NCI-H2171 (cell line): ENCODE measurements around the gene ATXN3L.
"Not testable (repeated sequence)": the region's sequence is repeated elsewhere in the genome, so short reads cannot be mapped to it uniquely, and the experiment has no call there.

ENCODE experiments used
- DNase-seq: peaks from one replicate; lab custom pipeline; 2025; lab: John Stamatoyannopoulos, UW

Gene ATXN3L

DNA sequence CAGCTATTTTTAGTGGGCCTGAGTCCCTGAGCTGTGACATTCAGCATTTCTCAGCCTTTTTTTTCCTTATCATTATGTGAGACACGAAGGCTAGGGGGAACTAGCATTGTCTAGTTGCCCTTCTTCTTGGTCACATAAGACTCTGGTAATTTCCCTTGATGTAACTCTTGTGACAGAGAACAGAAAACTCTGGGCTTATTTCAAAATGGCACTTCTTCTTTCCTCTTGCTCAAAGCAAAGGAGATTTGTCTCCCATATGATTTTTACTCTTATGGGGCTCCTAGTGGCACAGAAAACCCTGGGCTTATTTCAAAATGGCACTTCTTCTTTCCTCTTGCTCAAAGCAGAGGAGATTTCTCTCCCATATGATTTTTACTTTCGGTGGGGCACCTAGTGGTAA is 14.7 kb downstream of the ATXN3L start:
- no peak for DNase-seq

DNA sequence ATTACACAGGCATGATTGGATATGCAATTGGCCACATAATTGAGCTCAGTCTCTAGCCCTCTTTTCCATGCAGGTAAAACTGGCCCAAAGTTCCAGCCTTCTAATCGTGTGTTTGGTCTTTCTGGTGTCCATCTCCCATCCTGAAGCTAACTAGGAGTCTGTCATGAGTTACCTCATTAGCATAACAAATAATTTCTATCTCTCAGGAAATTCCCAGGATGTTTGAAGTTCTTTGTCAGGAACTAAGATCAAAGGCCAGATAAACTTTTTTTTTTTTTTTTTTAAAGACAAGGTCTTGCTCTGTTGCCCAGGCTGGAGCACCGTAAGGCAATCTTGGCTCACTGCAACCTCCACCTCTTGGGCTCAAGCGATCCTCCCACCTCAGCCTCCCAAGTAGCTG is 15.8 kb downstream of the ATXN3L start:
- no peak for DNase-seq

DNA sequence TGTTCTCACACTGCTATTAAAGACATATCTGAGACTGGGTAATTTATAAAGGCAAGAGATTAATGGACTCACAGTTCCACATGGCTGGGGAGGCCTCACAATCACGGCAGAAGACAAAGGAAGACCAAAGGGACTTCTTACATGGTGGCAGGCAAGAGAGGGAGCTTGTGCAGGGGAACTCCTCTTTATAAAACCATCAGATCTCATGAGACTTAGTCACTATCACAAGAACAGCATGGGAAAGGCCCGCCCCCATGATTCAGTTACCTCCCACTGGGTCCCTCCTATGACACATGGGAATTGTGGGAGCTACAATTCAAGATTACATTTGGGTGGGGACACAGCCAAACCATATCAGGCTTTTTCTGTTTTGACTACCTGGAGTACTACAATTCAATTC is 16.6 kb downstream of the ATXN3L start:
- not testable (repeated sequence) for DNase-seq

DNA sequence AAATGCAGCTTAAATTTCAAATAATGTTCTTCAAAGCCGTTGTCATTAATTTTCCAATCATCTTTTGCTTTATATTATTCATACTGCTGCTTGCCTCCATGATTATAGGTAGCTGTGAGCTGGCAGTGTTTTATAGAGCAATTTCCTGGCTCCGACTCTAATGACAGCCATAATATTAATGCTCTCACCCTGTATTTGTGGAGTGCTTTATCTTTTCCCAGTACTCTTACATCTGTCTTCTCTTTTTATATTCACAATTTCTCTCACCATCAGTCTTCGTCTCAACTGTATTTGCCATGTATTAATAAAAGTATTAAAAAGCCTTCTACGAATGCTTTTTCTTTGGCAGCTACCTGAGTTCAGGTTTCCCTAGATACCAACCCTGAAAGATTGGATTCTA is 21.0 kb downstream of the ATXN3L start:
- no peak for DNase-seq

DNA sequence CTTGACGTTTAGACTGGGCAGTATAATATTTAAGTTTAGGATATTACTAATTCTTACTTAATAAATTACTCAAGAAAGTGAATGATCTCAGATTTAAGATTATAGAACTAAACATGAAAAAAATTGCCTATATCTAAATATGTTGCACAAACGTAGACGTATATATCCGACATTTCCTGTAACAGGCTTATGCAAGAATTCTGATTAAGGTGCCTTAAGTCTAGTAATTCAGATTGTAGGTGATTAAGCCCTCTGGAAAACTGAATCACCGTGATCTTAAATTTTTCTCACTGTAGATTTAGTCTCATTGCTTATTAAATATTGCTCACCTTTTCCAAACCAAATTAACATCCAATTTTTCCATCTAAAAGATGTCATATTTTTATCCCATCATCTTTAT is 24.0 kb downstream of the ATXN3L start:
- DNase-seq = no peak

DNA sequence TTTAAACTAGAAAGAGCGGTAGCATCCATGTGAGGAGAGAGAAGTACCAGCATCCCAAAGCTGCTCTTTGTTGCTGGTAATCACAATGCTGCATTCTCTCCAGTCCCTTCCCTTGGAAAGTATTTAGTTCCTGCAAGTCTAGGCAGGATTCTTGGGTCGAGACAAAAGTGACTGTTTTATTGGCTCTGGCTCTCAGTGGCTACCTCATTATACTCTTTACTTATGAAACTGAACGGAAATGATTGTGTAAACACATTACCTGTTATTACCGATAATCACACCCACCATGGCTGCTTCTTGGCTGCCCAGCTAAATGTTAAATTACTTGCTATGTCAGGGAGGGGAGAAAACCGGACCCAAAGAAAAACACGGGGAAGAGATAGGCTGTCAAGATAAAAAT is 26.2 kb downstream of the ATXN3L start:
- DNase-seq = no peak

DNA sequence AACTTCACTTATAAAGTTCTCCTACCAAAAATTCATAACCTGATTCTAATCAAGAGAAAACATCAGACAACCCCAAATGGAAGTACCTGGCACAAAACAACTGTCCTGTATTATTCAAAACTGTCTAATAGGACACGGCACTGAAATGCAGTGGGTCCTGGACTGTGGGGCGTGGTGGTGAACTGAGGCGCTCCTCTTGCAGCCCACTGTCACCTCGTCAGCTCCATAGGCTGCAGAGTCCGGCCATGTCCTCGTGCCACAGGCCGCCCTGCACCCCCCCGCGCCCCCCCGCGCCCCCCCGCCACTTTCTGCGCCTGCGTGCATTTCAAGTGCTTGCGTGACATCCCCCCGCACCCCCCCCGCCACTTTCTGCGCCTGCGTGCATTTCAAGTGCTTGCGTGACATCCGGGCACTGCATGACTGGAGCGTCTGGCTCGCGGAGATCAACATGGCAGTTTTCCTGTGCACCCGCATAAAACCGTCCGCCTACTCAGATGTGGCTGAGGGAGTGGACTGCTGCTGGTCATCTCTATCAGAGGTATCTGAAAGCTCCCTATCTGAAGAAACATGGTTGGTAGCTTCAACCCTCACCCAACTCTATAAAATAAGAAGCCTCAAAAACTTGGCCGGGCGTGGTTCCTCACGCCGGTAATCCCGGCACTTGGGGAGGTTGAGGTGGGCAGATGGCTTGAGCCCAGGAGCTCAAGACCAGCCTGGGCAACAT is 28.8 kb downstream of the ATXN3L start:
- no peak for DNase-seq

DNA sequence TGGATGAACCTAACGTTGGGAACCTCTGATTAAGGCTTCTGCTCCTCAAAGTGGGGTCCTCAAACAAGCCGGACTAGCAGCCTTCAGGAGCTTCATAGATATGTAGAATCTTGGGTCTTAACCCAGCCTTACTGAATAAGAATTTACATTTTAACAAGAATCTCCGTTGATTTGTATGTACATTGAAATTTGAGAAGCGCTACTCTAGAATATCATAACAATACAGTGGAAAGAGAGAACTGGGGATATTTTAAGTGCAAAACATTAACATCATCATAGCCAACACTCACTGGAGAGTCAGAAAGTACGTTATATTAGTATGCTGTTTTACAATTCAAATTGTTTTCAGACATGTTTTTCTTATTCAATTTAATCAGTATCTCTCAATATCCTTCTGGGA is 31.2 kb downstream of the ATXN3L start:
- no peak for DNase-seq

DNA sequence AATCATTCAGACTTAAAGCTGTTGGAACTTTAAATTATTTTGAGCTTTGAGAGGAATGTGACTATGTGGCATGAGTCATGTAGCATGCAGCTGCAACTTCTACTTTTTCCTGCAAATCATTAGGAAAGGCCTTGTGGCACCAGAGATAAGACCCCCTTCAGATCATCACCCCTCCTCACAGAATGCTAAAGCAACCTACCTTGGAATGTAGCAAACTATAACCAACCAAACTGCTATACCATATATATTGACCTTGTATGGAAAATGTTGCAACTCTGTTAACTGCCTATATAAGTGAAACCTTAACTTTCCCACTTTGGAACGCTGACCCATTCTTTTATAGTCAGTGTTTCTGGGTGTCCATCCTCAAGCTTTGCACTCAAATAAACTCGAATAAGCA is 32.0 kb downstream of the ATXN3L start:
- no peak for DNase-seq

DNA sequence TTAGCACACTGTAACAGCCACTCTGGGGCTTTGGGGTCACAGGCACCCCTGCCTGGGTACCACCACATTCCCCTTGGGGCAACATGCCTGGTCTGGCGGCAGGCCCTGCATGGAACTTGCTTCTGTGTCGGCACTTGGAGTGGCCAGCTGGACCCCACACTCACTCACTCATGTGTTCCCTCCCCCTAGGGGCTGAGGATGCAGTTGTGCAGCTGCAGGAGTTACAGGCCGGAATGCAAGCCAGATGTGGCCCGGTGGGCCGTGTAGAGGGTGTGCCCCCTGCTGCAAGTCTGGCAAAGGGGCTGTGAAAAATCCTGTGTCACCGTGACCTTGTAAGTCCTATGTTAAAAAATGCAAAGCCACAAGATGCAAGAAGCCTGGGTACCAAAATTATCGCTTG is 34.2 kb downstream of the ATXN3L start:
- no peak for DNase-seq

DNA sequence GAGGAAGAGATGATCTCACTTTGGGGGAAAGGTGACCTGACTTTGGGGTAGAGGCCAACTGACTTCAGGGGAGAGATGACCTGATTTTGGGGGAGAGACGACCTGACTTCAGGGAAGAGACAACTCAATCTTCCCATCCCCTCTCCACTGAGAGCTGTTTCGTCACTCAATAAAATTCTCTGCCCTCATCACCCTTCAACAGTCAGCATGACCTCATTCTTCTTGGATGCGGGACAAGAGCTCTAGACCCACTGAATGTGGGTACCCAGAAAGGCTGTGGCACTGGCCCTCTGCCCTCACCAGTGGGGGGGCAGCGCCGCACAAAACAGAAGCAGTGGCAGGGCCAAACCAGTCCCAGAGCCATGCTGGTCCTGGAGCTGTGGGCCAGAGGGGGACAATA is 34.6 kb downstream of the ATXN3L start:
- no peak for DNase-seq

DNA sequence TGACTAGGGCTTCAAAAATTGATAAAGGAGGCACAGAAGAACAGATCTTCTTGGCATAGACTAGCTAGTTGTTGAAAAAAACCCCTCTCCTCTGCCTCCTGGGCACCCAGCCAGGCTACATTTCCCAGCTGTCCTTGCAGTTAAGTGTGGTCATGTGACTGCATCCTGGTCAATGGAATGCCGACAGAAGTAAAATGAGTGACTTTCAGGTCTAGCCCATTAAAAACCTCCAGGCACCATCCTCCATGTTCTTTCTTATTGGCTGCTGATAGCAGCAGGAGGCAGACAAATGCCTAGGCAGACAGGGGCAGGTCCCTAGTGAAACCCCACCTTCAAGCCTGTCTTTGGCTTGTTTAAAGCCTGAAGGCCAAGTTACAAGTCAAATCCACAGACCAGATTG is 35.3 kb downstream of the ATXN3L start:
- DNase-seq = no peak

DNA sequence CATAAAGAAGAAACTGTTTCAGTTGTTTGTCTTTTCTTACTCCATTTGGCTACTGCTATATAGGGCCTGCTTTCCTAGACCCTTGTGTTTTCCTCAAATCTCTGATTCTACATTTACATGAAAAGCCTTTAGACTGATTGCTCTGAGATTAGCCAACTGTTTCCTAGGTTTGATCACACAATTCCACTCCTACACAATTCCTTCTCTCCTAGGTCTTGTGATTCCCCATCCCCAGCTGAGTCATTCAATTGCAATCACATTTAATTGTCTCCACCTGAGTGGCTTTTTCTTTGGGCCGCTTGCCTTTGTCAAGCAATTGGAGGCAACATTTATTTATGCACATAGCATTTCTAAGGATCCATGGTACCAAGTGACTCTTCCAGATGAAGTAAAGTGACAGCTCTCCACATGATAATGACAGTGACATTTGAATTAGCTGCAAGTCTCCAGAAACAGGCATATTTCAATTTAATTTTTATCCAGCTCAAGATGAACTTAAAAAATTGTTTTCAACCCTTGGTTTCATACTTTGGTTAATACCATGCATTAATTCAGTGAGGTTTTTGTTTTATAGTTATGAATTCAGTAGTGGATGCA is 35.8 kb downstream of the ATXN3L start:
- no peak for DNase-seq

DNA sequence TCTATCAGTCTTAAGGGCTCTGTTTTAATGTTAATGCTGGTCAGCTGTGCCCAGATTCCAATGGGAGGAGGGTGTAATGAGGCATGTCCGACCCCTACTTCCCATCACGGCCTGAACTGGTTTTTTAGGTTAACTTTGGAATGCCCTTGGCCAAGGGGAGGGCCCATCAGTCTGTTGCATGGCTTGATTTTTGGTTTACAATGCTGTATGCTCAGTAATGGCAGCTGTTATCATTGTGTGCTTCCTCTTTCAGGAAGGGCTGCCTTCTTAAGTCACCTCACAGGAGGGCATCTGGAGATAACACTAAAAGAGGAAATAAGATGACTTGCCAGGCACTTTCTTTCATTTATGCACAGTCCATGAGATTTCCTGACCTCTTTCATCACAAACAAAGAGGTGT is 36.3 kb downstream of the ATXN3L start:
- DNase-seq = no peak

DNA sequence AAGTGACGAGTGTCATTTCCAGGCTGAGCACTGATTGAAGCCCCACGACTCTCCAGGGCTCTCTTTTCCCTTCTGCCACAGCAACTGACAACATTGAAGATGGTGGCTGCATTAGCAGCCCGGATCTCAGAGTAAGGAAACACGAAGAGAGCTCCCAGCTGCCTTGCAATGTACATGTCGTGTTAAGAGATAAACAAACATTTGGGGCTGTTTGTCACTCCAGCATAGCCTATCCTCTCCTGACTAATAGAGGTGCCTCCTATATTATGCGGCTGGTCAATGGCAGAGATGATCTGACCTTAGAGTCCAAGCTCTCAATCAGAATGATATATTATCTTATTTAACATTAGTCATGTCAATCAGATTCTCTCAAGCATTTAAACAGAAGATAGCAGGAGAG is 38.6 kb downstream of the ATXN3L start:
- no peak for DNase-seq

DNA sequence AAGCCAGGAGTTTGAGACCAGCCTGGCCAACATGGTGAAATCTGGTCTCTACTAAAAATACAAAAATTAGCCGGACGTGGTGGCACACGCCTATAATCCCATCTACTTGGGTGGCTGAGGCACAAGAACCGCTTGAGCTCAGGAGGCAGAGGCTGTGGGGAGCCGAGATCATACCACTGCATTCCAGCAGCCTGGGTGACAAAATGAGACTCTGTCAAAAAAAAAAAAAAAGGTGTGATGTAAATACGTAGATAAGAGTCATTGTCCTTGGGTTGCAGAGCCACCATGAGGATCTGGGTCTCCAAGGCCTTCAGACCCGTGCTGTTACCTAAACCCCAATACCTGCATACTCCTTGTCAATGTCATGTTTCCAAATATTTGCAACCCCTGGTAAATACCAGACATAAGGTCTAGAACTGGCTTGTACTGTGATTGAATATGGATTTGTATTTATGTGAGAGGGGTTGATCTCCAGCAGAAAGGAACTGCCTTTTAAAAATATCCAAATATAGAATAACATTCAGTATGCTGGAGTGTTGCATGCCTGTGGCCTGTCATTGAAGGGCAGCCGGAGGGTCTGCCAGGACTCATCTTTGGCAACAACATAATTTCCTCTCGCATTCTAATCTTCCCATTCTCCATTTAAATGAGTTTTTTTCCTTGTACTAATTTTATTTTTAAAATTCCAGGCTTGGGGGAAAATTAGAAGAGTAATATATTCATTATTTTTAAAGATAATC is 40.4 kb downstream of the ATXN3L start:
- DNase-seq = no peak

DNA sequence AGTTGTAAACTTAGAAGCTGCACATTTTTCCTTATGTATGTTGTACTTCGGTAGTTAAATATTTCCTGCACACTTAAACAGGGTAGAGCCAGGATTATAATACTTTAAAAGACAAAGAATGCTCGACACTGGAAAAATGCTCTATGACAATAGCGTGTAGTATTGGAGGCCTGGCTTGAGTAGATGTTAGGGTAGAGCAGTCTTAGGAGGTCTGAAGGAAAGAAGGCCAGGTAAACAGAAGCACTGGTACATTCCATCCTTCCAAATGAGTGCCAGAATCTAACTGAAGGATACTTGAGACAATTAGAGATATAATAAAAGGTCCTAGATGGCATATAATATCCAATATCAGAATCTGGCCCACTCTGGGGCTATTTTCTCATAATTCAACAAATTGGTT is 42.3 kb downstream of the ATXN3L start:
- DNase-seq = no peak

DNA sequence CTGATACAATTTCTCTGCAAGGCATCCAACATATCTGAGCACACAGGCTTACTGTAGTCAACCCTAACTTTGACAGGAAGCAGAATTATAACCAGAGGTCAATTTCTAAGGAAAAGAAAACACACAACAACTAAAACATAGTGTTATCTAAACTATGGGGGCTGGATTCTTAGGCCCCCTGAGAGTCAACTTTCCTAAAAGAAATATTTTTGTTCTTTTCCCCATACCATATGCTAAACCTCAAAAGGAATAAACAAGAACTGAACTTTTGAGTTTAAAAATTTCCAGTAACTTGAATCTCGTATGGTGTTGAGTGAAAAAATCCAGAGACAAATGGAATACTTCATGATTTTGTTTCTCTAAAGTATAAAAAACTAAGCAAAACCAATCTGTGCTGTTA is 42.9 kb downstream of the ATXN3L start:
- no peak for DNase-seq

DNA sequence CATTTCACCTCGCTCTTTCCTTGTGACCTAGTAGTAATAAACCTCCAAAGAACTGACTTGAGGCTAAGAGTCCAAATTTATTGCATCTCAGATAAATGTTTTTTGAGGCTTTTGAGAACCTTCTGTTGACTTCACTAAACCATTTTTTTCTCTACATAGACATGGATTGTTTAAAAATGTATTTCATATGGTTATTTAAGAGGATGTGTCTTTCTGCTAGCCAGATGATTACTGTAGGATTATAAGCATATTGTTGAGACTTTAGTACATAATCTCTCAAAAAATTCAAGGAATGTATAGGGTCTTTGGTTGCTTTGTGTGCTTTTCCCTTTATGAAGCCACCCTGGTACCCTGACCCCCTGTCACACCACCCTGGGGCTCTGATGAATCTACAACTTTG is 44.8 kb downstream of the ATXN3L start:
- DNase-seq = no peak

DNA sequence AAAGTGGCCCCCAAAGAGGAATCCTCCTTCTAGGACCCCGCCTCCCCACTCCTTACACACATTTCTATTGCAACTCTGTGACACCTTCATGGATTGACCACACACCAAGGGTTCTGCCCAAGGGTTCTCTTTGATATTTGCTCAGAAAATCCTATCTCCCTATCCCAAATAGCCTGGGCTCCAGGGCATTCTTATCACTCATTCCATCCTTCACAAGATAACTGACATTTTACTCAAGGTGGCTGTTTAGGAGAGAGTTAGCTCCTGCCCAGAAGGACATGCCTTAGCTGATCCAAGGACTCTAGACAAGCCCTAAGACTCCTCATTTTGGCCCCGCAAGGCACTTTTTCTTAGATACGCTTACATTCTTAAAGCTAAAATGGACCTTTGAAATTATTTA is 47.4 kb downstream of the ATXN3L start:
- DNase-seq = no peak

DNA sequence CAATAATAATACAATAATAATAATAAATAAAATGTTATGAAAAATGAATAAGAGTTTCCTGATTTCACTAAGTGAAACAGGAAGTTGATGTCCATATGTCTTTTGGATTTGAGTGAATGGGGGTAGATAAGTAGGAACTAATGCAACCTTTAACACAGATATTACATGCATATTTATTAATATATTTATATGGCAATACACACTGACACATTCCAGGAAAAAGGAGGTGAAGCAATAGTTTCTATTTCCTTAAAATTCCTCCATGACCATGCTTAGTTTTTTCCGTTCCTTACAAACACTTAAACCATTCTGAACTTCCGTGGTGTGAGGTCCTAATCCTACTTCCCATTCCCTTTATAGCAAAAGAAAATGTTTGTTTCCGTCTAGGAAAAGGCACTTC is 48.3 kb downstream of the ATXN3L start:
- DNase-seq = no peak

DNA sequence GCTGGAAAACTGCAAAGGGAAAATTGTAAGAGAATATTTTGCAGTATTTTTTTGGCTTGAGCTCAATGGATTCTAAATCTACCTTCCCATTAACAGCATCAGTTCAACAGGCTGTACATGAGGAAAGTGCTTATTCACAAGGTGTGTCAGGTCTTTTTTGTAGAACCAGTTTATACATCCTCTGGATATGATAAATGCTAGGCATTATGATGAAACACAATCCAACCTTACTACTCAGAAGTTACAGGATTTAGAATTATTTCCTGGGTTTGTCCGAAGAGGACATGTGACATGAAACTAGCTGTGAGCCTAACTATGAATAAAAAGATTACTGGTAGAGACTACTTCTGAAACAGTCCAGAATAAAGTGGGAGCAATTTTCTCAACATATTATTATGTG is 49.5 kb downstream of the ATXN3L start:
- no peak for DNase-seq

DNA sequence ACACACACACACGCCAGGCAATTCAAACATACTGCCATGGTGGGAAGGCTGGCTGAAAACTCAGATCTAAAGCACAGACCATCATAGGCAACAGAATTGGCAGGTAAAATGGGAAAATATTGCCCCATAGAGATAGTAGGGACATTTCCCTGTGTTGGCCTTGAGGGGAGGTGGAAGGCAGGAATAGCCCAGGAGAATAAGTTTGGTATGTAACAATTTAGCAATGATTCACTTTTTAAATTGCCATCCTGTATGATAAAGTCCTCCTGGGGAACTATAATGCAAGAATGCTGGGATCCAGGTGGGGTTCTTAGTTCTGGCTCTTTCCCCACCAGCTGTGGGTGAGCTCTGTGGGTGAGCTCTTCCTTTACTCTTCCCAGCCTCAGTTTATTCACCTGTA is 51.0 kb downstream of the ATXN3L start:
- DNase-seq = no peak
